ENCODE data around the gene TAS2R1.

The TAS2R1 gene, protein sequence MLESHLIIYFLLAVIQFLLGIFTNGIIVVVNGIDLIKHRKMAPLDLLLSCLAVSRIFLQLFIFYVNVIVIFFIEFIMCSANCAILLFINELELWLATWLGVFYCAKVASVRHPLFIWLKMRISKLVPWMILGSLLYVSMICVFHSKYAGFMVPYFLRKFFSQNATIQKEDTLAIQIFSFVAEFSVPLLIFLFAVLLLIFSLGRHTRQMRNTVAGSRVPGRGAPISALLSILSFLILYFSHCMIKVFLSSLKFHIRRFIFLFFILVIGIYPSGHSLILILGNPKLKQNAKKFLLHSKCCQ

DNA sequence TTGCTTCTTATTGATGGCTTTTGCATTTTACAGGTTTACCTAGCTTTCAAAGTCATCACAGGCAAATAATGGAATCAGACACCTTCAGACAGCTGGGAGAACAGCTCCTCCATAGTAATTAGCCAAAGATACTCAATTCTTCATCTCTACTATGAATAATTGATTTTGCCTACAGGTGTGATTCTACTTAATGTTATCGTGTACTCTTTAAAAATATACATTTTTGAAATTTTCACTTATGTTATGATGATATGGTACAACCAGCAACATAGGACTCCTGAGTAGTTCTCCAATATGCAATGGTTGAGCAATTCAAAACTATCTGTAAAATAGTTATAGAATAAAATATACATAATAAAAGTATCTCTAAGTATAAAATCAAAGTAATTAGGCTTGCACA, at the start of gene TAS2R1:
Gene TAS2R1, minus strand, starts transcription at position 101 of the 400 bp plus-strand sequence. CDS start 319 bp downstream, outside the sequence.
- Mint-ChIP-seq H3K9me3 (peaks cover 6% of the 10 kb centered on the region), H3K27me3 (ENCODE audit: low read depth) (no peaks in the 10 kb centered on the region), H3K4me1 (ENCODE audit: low read depth) (no peaks in the 10 kb centered on the region), H3K27ac (no peak within 1 kb of the TSS), H3K4me3 (no peak within 1 kb of the TSS), H3K36me3 (ENCODE audit: low read depth) (no peaks in the 10 kb centered on the region)

DNA sequence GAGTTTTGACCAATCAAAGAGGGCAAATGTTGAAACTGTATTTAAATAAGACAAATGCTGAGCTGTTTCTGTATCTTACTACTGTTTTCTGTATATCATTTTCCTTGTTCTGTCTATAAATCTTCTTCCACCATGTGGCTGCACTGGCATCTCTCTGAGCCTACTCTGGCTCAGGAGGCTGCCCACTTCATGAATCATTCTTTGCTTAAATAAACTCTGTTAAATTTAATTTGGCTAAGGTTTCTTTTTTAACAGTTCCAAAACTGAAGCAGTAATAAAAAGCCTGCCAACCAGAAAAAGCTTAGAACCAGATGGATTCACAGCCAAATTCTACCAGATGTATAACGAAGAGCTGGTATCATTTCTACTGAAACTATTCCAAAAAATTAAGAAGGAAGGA, 40.2 kb upstream of the TAS2R1 start:
- H3K36me3 Mint-ChIP-seq (ENCODE audit: low read depth) = no peaks in the 10 kb centered on the region
- no peaks in the 10 kb centered on the region for H3K27me3 Mint-ChIP-seq (ENCODE audit: low read depth)
- no peak overlapping the region for H3K27ac Mint-ChIP-seq
- H3K4me1 Mint-ChIP-seq (ENCODE audit: low read depth) = no peaks in the 10 kb centered on the region
- peaks cover 19% of the 10 kb centered on the region for H3K9me3 Mint-ChIP-seq
- H3K4me3 Mint-ChIP-seq = no peak overlapping the region

DNA sequence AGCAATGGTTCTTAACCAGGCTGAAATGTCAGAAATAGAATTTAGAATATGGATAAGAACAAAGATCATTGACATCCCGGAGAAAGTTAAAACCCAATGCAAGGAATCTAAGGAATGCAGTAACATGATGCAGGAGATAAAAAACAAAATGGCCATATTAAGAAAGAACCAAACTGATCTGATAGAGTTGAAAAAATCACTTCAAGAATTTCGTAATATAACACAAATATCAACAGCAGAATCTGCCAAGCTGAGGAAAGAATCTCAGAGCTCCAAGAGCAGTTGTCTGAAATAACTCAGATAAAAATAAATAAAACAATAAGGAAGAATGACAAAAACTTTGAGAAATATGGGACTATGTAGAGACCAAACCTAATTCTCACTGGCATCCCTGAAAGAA, 37.8 kb upstream of the TAS2R1 start:
- H3K4me1 Mint-ChIP-seq (ENCODE audit: low read depth) = no peaks in the 10 kb centered on the region
- no peaks in the 10 kb centered on the region for H3K36me3 Mint-ChIP-seq (ENCODE audit: low read depth)
- no peak overlapping the region for H3K4me3 Mint-ChIP-seq
- H3K9me3 Mint-ChIP-seq = peaks cover 19% of the 10 kb centered on the region
- H3K27ac Mint-ChIP-seq = no peak overlapping the region
- H3K27me3 Mint-ChIP-seq (ENCODE audit: low read depth) = no peaks in the 10 kb centered on the region

DNA sequence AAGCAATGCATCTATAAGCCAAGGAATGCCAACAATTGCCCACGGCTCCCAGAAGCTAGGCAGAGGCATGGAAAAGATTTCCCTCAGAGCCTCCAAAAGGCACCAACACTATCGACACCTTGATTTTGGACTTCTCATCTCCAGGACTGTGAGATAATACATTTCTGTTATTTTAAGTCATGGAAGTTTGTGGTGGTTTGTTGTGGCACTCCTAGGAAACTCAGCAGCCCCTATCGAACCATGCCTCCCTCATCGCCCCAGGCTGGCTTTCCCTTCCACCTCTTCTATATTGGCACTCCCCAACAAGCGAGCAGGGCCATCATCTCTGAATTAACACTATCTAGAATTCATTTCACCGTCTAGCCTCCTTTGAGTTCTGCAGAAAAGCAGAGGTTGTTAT, 33.7 kb upstream of the TAS2R1 start:
- Mint-ChIP-seq H3K4me1 (ENCODE audit: low read depth) (no peaks in the 10 kb centered on the region), H3K36me3 (ENCODE audit: low read depth) (no peaks in the 10 kb centered on the region), H3K27ac (no peak overlapping the region), H3K9me3 (no peaks in the 10 kb centered on the region), H3K27me3 (ENCODE audit: low read depth) (no peaks in the 10 kb centered on the region), H3K4me3 (no peak overlapping the region)

DNA sequence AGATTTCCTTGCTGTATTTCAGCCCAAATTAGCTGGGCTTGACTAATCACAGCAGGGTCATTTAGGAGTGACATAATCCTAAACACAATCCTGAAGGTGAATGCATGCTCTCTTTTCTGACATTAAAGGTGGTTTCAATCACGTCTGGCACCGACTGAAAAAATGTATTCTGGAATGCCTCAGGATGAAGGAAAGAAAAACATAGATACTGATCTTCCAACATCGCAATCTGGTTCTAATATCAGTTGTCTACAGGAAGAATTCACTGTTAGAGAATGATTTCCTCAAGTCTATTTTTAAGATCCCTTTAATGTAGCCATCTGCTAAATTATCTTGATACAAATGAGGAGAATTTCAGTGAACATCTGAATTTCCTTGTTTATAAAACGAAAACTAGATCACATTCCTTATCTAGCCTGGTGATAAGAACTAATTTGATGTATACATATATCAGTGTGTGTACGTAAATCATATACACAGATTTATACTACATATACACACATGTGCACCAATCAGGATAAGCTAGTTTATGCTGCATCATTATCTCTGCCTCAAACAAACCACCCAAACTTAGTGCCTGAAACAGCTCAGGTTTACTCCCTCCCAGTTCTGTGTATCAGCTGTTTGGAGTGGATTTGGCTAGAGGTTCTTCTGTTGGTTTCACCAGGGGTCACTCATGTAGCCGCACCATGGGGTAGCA, 31.3 kb upstream of the TAS2R1 start:
- H3K4me1 Mint-ChIP-seq (ENCODE audit: low read depth) = no peaks in the 10 kb centered on the region
- H3K4me3 Mint-ChIP-seq = no peak overlapping the region
- H3K27me3 Mint-ChIP-seq (ENCODE audit: low read depth) = no peaks in the 10 kb centered on the region
- no peaks in the 10 kb centered on the region for H3K36me3 Mint-ChIP-seq (ENCODE audit: low read depth)
- no peaks in the 10 kb centered on the region for H3K9me3 Mint-ChIP-seq
- H3K27ac Mint-ChIP-seq = no peak overlapping the region

DNA sequence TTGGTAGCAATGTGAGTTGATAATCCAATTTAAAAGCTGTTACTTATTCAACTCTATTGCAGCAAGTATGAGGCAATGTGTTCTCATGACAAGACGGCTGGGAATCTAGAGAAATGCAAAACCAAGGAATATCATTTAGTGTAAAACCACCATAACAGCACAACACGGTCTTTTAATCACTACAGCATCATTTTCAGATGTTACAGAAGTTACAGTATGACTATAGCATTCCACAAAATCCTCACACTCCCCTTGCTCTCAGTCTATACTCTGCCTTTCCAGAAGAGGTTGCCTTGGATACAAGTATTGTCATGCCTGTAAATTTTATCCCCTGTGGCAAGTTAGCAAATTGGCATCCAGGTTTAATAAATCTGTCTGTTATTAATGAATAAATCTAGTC, 28.6 kb upstream of the TAS2R1 start:
- Mint-ChIP-seq H3K9me3 (no peaks in the 10 kb centered on the region), H3K4me1 (ENCODE audit: low read depth) (no peaks in the 10 kb centered on the region), H3K4me3 (no peak overlapping the region), H3K27ac (no peak overlapping the region), H3K36me3 (ENCODE audit: low read depth) (no peaks in the 10 kb centered on the region), H3K27me3 (ENCODE audit: low read depth) (no peaks in the 10 kb centered on the region)

DNA sequence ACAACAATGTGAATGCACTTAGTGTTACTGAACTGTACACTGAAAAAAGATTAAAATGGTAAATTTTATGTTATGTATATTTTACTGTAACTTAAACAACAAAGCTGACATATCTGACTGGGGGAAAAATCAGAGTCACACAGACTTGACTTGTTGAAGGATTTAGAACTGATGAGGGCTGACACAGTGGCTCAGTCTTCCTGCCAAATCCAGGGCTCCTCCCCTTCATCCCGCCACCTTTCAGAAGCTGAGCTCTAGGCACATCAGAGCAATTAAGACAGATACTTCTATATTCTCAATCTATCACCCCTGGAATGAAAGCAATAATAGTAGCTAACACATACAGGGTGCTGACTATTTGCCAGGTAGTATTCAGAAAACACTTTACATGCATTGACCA, 27.7 kb upstream of the TAS2R1 start:
- Mint-ChIP-seq H3K36me3 (ENCODE audit: low read depth) (no peaks in the 10 kb centered on the region), H3K9me3 (no peaks in the 10 kb centered on the region), H3K4me1 (ENCODE audit: low read depth) (no peaks in the 10 kb centered on the region), H3K4me3 (no peak overlapping the region), H3K27me3 (ENCODE audit: low read depth) (no peaks in the 10 kb centered on the region), H3K27ac (no peak overlapping the region)

DNA sequence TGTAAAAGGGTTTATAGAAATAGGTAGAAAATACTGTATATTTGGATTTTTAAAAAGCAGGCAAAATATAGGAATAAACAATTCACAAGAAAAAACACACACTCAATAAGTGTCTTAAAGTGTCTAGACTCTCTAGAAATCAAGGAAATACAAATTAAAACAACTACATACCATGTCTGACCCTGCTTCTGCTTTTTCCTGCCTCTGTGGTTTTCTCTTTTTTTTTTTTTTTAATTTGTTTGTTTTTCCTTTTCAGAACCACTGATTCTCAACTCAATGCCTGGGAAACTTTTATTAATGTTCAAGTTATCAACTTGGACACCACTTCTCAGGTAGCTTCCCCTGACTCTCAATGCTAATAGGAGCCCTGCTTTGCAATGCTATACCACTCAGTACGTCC, 25.5 kb upstream of the TAS2R1 start:
- no peak overlapping the region for H3K4me3 Mint-ChIP-seq
- H3K9me3 Mint-ChIP-seq = no peaks in the 10 kb centered on the region
- no peaks in the 10 kb centered on the region for H3K36me3 Mint-ChIP-seq (ENCODE audit: low read depth)
- no peaks in the 10 kb centered on the region for H3K4me1 Mint-ChIP-seq (ENCODE audit: low read depth)
- no peak overlapping the region for H3K27ac Mint-ChIP-seq
- no peaks in the 10 kb centered on the region for H3K27me3 Mint-ChIP-seq (ENCODE audit: low read depth)

DNA sequence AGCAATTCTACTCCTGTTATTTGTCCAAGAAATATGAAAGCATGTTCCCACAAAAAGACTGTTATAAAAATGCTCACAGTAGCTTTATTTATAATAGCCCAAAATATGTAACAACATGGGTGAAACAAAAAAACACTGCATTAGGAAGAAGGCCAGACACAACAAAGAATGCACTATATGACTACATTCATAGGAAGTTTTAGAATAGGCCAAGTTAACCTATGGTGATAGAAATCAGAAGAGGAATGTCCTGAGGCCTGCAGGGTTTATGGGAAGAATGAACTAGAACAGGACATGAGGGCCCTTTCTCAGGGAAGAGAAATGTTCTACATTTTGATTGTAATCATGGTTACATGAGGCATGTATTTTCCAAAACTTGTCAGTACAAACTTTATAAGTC, 24.7 kb upstream of the TAS2R1 start:
- H3K9me3 Mint-ChIP-seq = no peaks in the 10 kb centered on the region
- no peaks in the 10 kb centered on the region for H3K36me3 Mint-ChIP-seq (ENCODE audit: low read depth)
- no peaks in the 10 kb centered on the region for H3K27me3 Mint-ChIP-seq (ENCODE audit: low read depth)
- H3K4me3 Mint-ChIP-seq = no peak overlapping the region
- no peaks in the 10 kb centered on the region for H3K4me1 Mint-ChIP-seq (ENCODE audit: low read depth)
- no peak overlapping the region for H3K27ac Mint-ChIP-seq

DNA sequence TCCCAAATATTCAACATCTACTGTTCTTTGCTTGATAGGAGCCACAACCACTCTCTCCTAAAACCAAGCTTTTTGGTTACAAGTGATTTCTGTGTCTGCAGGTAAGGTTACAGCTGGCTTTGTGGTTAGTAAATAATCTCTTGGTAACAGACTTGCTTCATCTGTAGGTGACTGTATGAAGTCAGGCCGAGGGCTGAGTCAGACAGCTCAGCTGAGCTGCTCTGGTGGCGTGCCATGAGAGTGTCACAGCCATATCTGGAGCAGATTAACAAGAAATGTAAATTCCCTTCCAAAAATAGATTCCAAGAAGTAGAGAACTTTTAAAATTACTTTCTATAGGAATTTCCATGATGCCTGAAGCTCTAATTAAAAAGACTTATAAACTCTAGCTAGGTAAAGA, 23.7 kb upstream of the TAS2R1 start:
- H3K4me3 Mint-ChIP-seq = no peak overlapping the region
- no peak overlapping the region for H3K27ac Mint-ChIP-seq
- H3K27me3 Mint-ChIP-seq (ENCODE audit: low read depth) = no peaks in the 10 kb centered on the region
- H3K9me3 Mint-ChIP-seq = no peaks in the 10 kb centered on the region
- no peaks in the 10 kb centered on the region for H3K4me1 Mint-ChIP-seq (ENCODE audit: low read depth)
- no peaks in the 10 kb centered on the region for H3K36me3 Mint-ChIP-seq (ENCODE audit: low read depth)

DNA sequence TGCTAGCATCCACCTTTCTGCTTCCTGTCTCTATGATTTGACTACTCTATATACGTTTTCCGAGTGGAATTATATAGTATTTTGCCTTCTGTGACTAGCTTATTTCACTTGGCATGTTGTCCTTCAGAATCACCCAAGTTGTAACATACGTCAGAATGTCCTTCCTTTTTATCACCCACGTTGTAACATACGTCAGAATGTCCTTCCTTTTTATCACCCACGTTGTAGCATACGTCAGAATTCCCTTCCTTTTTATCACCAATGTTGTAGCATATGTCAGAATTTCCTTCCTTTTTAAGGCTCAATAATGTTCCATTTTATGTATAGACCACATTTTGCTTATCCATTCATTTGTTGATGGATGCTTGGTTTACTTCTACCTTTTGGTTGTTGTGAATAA, 22.9 kb upstream of the TAS2R1 start:
- no peaks in the 10 kb centered on the region for H3K27me3 Mint-ChIP-seq (ENCODE audit: low read depth)
- no peaks in the 10 kb centered on the region for H3K9me3 Mint-ChIP-seq
- no peaks in the 10 kb centered on the region for H3K4me1 Mint-ChIP-seq (ENCODE audit: low read depth)
- no peak overlapping the region for H3K27ac Mint-ChIP-seq
- no peaks in the 10 kb centered on the region for H3K36me3 Mint-ChIP-seq (ENCODE audit: low read depth)
- H3K4me3 Mint-ChIP-seq = no peak overlapping the region

DNA sequence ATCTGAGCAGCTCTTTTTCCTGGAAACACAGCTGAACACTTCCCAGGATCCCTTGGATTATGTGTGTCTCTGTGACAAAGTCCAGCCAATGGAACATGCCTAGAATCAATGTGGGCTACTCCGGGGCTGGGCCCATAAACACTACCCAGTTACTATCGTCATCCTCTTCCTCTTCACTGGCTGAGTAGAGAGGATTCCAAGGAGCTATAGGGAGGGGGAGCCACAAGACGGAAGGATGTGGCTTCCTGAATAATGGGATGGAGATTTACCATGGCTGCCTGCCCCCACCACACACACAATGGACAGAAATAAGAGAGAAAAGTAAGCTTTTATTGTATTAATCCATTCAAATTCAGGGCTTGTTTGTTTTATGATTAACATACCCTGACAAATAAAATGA, 22.1 kb upstream of the TAS2R1 start:
- H3K27ac Mint-ChIP-seq = no peak overlapping the region
- no peaks in the 10 kb centered on the region for H3K4me1 Mint-ChIP-seq (ENCODE audit: low read depth)

DNA sequence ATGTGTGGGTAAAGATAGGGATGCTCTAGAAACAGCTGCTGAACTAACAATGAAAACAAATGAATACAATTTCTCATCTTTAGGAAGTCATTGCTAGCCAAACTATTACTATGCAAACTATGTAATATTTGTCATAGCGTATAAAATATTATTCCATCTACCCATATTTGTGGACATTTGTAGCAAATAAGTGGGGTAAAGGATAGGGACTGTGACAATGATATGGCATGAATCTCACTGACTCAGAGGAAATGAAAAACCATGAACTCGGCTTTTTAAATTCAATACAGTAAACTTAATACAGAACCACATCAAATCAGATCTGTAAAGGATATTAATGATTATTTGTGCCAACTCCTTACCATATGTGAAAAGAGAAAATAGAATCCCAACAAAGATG, 16.7 kb upstream of the TAS2R1 start:
- H3K4me3 Mint-ChIP-seq = no peak overlapping the region
- no peaks in the 10 kb centered on the region for H3K4me1 Mint-ChIP-seq (ENCODE audit: low read depth)
- no peaks in the 10 kb centered on the region for H3K27me3 Mint-ChIP-seq (ENCODE audit: low read depth)
- H3K36me3 Mint-ChIP-seq (ENCODE audit: low read depth) = no peaks in the 10 kb centered on the region
- no peaks in the 10 kb centered on the region for H3K9me3 Mint-ChIP-seq
- no peak overlapping the region for H3K27ac Mint-ChIP-seq

More for the DNA sequence above, 22.1 kb upstream of the TAS2R1 start:
- no peaks in the 10 kb centered on the region for H3K27me3 Mint-ChIP-seq (ENCODE audit: low read depth)
- no peak overlapping the region for H3K4me3 Mint-ChIP-seq
- H3K36me3 Mint-ChIP-seq (ENCODE audit: low read depth) = no peaks in the 10 kb centered on the region
- no peaks in the 10 kb centered on the region for H3K9me3 Mint-ChIP-seq

DNA sequence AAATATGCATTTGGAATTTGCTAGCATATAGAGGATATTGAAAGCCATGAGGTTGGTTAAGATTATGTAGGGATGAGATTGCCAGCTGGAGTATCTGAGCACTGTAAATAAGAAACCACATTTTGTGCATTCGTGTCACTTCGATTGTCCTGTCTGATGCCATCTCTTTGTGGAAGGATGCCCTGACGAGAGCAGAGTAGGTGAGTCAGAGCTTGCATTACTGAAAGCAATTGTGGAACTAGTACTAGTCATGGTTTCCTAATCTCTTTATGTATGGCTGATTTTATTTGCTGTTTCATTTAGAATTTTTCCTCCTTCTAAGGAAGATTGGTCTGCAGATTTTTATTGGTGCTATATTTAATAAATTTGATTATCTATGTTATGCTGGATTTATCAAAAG, 14.5 kb upstream of the TAS2R1 start:
- H3K4me1 Mint-ChIP-seq (ENCODE audit: low read depth) = no peaks in the 10 kb centered on the region
- H3K9me3 Mint-ChIP-seq = peaks cover 2% of the 10 kb centered on the region
- H3K36me3 Mint-ChIP-seq (ENCODE audit: low read depth) = no peaks in the 10 kb centered on the region
- no peak overlapping the region for H3K27ac Mint-ChIP-seq
- H3K27me3 Mint-ChIP-seq (ENCODE audit: low read depth) = no peaks in the 10 kb centered on the region
- no peak overlapping the region for H3K4me3 Mint-ChIP-seq

DNA sequence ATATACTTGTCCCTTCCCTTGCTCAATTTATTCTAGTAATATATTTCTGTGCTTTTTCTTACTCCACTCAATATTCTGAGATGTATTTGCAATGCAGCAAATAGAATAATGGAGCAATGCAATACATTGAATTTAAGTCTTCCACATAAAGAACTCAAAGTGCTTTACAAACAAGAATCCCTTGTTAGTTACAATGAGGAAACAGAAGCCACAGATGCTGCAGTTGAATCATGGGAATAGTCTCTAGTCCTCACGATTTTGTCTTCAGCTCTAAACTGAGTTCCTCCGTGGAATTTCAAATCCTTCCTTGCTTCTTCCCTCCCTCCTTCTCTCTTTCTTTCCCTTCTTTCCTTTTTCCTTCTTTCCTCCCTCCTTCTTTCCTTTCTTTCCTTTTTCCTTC, 12.5 kb upstream of the TAS2R1 start:
- H3K4me1 Mint-ChIP-seq (ENCODE audit: low read depth) = no peaks in the 10 kb centered on the region
- H3K27me3 Mint-ChIP-seq (ENCODE audit: low read depth) = no peaks in the 10 kb centered on the region
- H3K36me3 Mint-ChIP-seq (ENCODE audit: low read depth) = no peaks in the 10 kb centered on the region
- no peak overlapping the region for H3K27ac Mint-ChIP-seq
- H3K4me3 Mint-ChIP-seq = no peak overlapping the region
- H3K9me3 Mint-ChIP-seq = peaks cover 11% of the 10 kb centered on the region
